Thyroid gland (tissue), 4 donors: ENCODE results near the gene TP73.

Experiments
- POLR2A ChIP-seq, 2 donors: fragments of 450-650 bp; IDR thresholded peaks; one replicate each; pipeline ENCODE4 v1.6.1; 2017; ENCODE audit warnings: antibody characterized with exemption in 2 of 2, mild to moderate bottlenecking in 2 of 2, moderate library complexity in 1 of 2
- TF ChIP-seq, protein P1 (sequence below), 6 experiments: fragments of 200-600 bp in 3 of 6; fragments of 450-650 bp in 3 of 6; sonication (generic) in 3 of 6; IDR thresholded peaks; one replicate each; pipeline ENCODE4 v1.5.1; 2016 to 2019; ENCODE audit warnings: antibody characterized with exemption in 6 of 6, mild to moderate bottlenecking in 2 of 6, inconsistent platforms in 1 of 6, moderate library complexity in 1 of 6

DNA sequence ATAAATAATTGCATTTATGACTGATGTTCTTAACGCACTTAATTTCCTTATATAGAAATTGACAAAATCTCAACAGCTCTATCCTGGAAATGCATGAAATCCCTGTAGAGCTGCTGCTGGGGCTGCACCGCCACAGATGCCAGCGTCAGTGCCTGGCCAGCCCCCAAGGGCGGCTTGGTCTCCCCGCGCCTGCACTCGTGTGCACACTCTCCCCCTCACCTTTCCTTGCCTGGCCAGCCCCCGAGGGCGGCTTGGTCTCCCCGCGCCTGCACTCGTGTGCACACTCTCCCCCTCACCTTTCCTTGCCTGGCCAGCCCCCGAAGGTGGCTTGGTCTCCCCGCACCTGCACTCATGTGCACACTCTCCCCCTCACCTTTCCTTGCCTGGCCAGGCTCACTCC lies 16.2 kb upstream of the TP73 start:
- TF ChIP-seq, protein P1, sequence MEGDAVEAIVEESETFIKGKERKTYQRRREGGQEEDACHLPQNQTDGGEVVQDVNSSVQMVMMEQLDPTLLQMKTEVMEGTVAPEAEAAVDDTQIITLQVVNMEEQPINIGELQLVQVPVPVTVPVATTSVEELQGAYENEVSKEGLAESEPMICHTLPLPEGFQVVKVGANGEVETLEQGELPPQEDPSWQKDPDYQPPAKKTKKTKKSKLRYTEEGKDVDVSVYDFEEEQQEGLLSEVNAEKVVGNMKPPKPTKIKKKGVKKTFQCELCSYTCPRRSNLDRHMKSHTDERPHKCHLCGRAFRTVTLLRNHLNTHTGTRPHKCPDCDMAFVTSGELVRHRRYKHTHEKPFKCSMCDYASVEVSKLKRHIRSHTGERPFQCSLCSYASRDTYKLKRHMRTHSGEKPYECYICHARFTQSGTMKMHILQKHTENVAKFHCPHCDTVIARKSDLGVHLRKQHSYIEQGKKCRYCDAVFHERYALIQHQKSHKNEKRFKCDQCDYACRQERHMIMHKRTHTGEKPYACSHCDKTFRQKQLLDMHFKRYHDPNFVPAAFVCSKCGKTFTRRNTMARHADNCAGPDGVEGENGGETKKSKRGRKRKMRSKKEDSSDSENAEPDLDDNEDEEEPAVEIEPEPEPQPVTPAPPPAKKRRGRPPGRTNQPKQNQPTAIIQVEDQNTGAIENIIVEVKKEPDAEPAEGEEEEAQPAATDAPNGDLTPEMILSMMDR (IDR thresholded peaks at IDR 0.05): no peak
- no peak for TF ChIP-seq POLR2A (IDR thresholded peaks at IDR 0.05)
